Measurements from ENCODE around the gene SLC30A1. TPM values are rescaled to one million over a fixed set of nuclear protein-coding genes. Genes with fewer than 3 reads are reported as not detected.

Gene SLC30A1
- total RNA-seq, 1 experiment from 2014 or later = 9.7 TPM

GRCh38 chr1:211564084-211564483, 14.9 kb downstream of the SLC30A1 start:
- Histone ChIP-seq H3K4me3 (replicated peaks in 1 of 2; ENCODE audit: low read depth in 1 of 2, low read length in 2 of 2) (no peak overlapping the region), H3K9me2 (ENCODE audit: insufficient read depth) (no peaks in the 10 kb centered on the region), H3K4me1 (ENCODE audit: control insufficient read depth in 1 of 2, insufficient read depth in 2 of 2, low read length in 2 of 2) (no peaks in the 10 kb centered on the region), H3K9me3 (ENCODE audit: control insufficient read depth in 1 of 2, insufficient read depth in 1 of 2, low read depth in 1 of 2, low read length in 2 of 2) (no peaks in the 10 kb centered on the region), H3K36me3 (ENCODE audit: control insufficient read depth in 1 of 2, insufficient read depth in 2 of 2, low read length in 2 of 2) (no peaks in the 10 kb centered on the region), H2AFZ (ENCODE audit: low read depth, low read length, poor library complexity, severe bottlenecking) (no peak overlapping the region), H3K79me2 (ENCODE audit: insufficient read depth, low read length) (no peaks in the 10 kb centered on the region), H3K4me2 (ENCODE audit: low read length) (no peak overlapping the region), H4K20me1 (ENCODE audit: insufficient read depth) (no peaks in the 10 kb centered on the region), H3K27me3 (ENCODE audit: insufficient read depth, low read length) (no peaks in the 10 kb centered on the region), H3K27ac (ENCODE audit: low read depth, low read length) (no peak overlapping the region), H3K9ac (ENCODE audit: low read length) (no peak overlapping the region)
- ATAC-seq (no peak), DNase-seq (ENCODE audit: low read depth, low spot score) (no peak)
- TF ChIP-seq ZBTB33 (IDR thresholded peaks at IDR 0.05; ENCODE audit: extremely low read depth, insufficient replicate concordance, low read length) = no peak
- TF ChIP-seq JUND (IDR thresholded peaks at IDR 0.05) = no peak
- TF ChIP-seq MAX (IDR thresholded peaks at IDR 0.05) = no peak
- POLR2A ChIA-PET = no interaction called here
- BruUV-seq (replicated peaks) = no TSS peak
- CTCF ChIA-PET = no interaction called here
- intact Hi-C loops (cut with micrococcal nuclease) = no loop called here
- RAD21 ChIA-PET (ENCODE audit: low non-redundant PET in 1 of 2, low total read pairs in 2 of 2, uncharacterized antibody in 2 of 2, unreplicated experiment in 2 of 2) = no interaction called here

- no peak overlapping the region for H2AFZ ChIP-seq (ENCODE audit: low read depth, low read length, poor library complexity, severe bottlenecking)
- POLR2A ChIA-PET = no interaction called here
- RAD21 ChIA-PET (ENCODE audit: low non-redundant PET in 1 of 2, low total read pairs in 2 of 2, uncharacterized antibody in 2 of 2, unreplicated experiment in 2 of 2) = no interaction called here
Measured at GRCh38 chr1:211559222-211560010, 19.5 kb downstream of the SLC30A1 start.

More at GRCh38 chr1:211559222-211560010, 19.5 kb downstream of the SLC30A1 start:
- no TSS peak for BruUV-seq (replicated peaks)
- Histone ChIP-seq H3K27ac (ENCODE audit: low read depth, low read length) (no peak overlapping the region), H3K9me3 (ENCODE audit: control insufficient read depth in 1 of 2, insufficient read depth in 1 of 2, low read depth in 1 of 2, low read length in 2 of 2) (no peaks in the 10 kb centered on the region), H3K36me3 (ENCODE audit: control insufficient read depth in 1 of 2, insufficient read depth in 2 of 2, low read length in 2 of 2) (no peaks in the 10 kb centered on the region), H3K9me2 (ENCODE audit: insufficient read depth) (no peaks in the 10 kb centered on the region), H3K27me3 (ENCODE audit: insufficient read depth, low read length) (no peaks in the 10 kb centered on the region), H3K9ac (ENCODE audit: low read length) (no peak overlapping the region), H3K4me2 (ENCODE audit: low read length) (no peak overlapping the region), H4K20me1 (ENCODE audit: insufficient read depth) (no peaks in the 10 kb centered on the region), H3K79me2 (ENCODE audit: insufficient read depth, low read length) (no peaks in the 10 kb centered on the region), H3K4me3 (replicated peaks in 1 of 2; ENCODE audit: low read depth in 1 of 2, low read length in 2 of 2) (no peak overlapping the region), H3K4me1 (ENCODE audit: control insufficient read depth in 1 of 2, insufficient read depth in 2 of 2, low read length in 2 of 2) (no peaks in the 10 kb centered on the region)
- no peak for DNase-seq (ENCODE audit: low read depth, low spot score)
- TF ChIP-seq FOSL1 (IDR thresholded peaks at IDR 0.05; ENCODE audit: low read depth) (no peak), SRF (IDR thresholded peaks at IDR 0.05; ENCODE audit: low read depth) (no peak), REST (IDR thresholded peaks at IDR 0.05; ENCODE audit: low read depth) (no peak), SP1 (IDR thresholded peaks at IDR 0.05; ENCODE audit: low read depth) (no peak)
- CTCF ChIA-PET = no interaction called here
- ATAC-seq = no peak
- intact Hi-C loops (cut with micrococcal nuclease) = no loop called here

All from HCT116 (cell line).